DOHH2 (cell line): Measurements from ENCODE around the gene CAPZB.

ENCODE experiments used
- H3F3A ChIP-seq: fragments of 200-600 bp; sonication (generic), shearing (Covaris generic); 2 replicates; pipeline ENCODE4 v1.6.0; 2016; ENCODE audit warnings: antibody characterized with exemption, mild to moderate bottlenecking; ENCODE audit not compliant: control insufficient read depth, insufficient read depth
- H3K27ac ChIP-seq: fragments of 200-600 bp; sonication (generic); 2 replicates; pipeline ENCODE4 v1.5.1; 2014; ENCODE audit warnings: low read depth, mild to moderate bottlenecking, low read length, moderate library complexity
- H3K27me3 ChIP-seq: fragments of 200-600 bp; sonication (generic); 2 replicates; pipeline ENCODE4 v1.6.1; 2014; ENCODE audit warnings: mild to moderate bottlenecking, low read length, mixed read lengths; ENCODE audit not compliant: control insufficient read depth
- H3K36me3 ChIP-seq: fragments of 200-600 bp; sonication (generic); 2 replicates; pipeline ENCODE4 v1.6.1; 2014; ENCODE audit warnings: mild to moderate bottlenecking, low read length, moderate library complexity, mixed read lengths; ENCODE audit not compliant: control insufficient read depth
- H3K4me1 ChIP-seq: fragments of 200-600 bp; sonication (generic); 2 replicates; pipeline ENCODE4 v1.6.1; 2014; ENCODE audit warnings: mild to moderate bottlenecking, low read length, mixed read lengths; ENCODE audit not compliant: control insufficient read depth
- H3K4me2 ChIP-seq: fragments of 200-600 bp; sonication (generic); 2 replicates; pipeline ENCODE4 v1.6.0; 2014; ENCODE audit warnings: mild to moderate bottlenecking, low read length, moderate library complexity
- H3K4me3 ChIP-seq: fragments of 200-600 bp; sonication (generic); 2 replicates; pipeline ENCODE4 v1.5.1; 2014; ENCODE audit warnings: mild to moderate bottlenecking, low read length, mixed read lengths
- H3K79me2 ChIP-seq: fragments of 200-600 bp; sonication (generic); 2 replicates; pipeline ENCODE4 v1.6.1; 2014; ENCODE audit warnings: mild to moderate bottlenecking, low read length, mixed read lengths; ENCODE audit not compliant: control insufficient read depth
- H3K9me2 ChIP-seq: fragments of 200-600 bp; sonication (generic); replicated peaks from 2 replicates; pipeline ENCODE4 v1.6.1; 2014; ENCODE audit warnings: mild to moderate bottlenecking, low read length, mixed read lengths; ENCODE audit not compliant: control insufficient read depth
- H3K9me3 ChIP-seq: fragments of 200-600 bp; sonication (generic); 2 replicates; pipeline ENCODE4 v1.6.1; 2014; ENCODE audit warnings: antibody characterized with exemption, low read length, mixed read lengths; ENCODE audit not compliant: control insufficient read depth, insufficient read depth
- H4K20me1 ChIP-seq: fragments of 200-600 bp; sonication (generic); 2 replicates; pipeline ENCODE4 v1.6.0; 2014; ENCODE audit warnings: low read depth, mild to moderate bottlenecking, antibody characterized with exemption, low read length, moderate library complexity; ENCODE audit not compliant: control insufficient read depth, insufficient read depth
- EZH2phosphoT487 ChIP-seq: fragments of 200-600 bp; sonication (generic); IDR thresholded peaks from 2 replicates; pipeline ENCODE4 v1.6.1; 2017; ENCODE audit warnings: borderline replicate concordance, mild to moderate bottlenecking, antibody characterized with exemption, low read length, moderate library complexity, mixed read lengths
- TF ChIP-seq, protein P1 (sequence below): fragments of 200-600 bp; sonication (generic); IDR thresholded peaks from one replicate; pipeline ENCODE4 v1.5.1; 2014; ENCODE audit warnings: antibody characterized with exemption, mild to moderate bottlenecking, low read depth, low read length; ENCODE audit not compliant: poor library complexity, severe bottlenecking

CAPZB gene

DNA sequence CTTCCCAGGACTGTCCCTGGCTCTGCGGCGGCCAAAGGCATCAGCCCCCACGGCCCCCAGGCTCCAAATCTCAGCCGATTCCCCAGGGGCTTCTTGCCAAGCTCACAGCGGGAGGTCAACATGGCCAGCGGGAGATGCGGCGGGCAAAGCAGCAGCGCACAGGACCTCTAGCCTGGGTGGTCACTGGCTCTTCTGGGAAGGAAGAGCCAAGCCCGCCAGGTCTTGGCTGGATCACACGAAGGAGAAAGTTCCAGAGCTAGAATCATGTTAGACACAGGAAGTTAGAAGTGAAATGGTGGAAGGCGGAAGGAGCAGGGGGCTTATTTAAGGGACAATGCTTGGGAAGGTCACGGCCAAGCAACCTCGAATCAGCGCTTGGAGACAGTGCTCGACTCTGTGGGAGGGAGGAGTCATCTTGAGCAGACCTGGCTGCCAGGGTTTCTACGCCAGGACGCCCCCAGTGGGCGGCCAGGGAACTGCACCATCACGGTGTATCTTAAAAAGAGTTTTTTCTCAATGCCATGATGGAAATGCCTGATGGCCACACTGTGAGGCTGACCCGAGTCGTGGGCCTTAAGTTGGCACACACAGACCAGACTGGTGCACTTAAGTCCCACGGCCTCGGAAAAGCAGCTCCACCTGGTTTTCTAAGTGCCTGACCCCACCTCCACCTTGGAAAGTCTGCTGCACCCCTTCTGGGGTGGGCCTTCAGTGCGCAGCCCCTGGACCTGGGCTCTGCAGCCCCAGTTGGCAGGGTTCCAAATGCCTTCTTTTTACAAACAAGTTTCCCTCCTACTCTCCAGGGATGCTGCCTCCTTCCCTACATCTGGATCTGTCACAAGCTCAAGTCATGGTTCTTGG, 143.9 kb downstream of the CAPZB start:
- H3K36me3 ChIP-seq, result peaks cover 14% of the 10 kb centered on the region
- peak overlapping the region; percentile 46 for H3K4me2 ChIP-seq
- no peak overlapping the region for H3K27ac ChIP-seq

DNA sequence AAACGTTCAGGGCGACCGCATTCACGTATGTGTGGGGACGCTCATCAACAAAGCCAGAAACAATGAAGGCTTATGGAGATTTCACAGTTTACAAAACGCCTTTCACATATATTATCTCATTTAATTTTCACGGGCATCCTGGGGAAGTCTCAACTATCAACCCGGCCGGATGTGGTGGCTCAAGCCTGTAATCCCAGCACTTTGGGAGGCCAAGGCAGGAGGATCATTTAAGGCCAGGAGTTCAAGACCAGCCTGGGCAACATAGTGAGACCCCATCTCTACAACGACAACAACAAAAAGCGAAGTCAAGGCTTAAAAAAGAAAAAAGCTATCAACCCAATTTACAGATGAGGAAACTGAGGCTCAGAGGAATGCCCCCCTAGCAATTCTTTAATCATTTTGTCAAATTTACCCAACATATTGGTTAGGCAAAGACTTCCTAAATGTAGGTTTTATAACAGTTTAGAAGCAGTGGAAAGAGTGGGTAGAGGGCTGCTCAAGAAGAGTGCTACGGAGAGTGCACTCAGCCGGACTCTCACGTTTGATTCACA, 144.9 kb downstream of the CAPZB start:
- H3F3A ChIP-seq, result no peaks in the 10 kb centered on the region
- H3K36me3 ChIP-seq, result peaks cover 14% of the 10 kb centered on the region
- no peaks in the 10 kb centered on the region for H3K27me3 ChIP-seq
- H3K79me2 ChIP-seq, result no peaks in the 10 kb centered on the region; the same call in 1 of the 2 replicates
- no peak overlapping the region for H3K4me2 ChIP-seq
- H3K4me3 ChIP-seq, result no peak overlapping the region
- peaks cover 10% of the 10 kb centered on the region for H3K4me1 ChIP-seq
- no peaks in the 10 kb centered on the region for H3K9me3 ChIP-seq
- H3K9me2 ChIP-seq, result no peaks in the 10 kb centered on the region
- TF ChIP-seq, protein P1, sequence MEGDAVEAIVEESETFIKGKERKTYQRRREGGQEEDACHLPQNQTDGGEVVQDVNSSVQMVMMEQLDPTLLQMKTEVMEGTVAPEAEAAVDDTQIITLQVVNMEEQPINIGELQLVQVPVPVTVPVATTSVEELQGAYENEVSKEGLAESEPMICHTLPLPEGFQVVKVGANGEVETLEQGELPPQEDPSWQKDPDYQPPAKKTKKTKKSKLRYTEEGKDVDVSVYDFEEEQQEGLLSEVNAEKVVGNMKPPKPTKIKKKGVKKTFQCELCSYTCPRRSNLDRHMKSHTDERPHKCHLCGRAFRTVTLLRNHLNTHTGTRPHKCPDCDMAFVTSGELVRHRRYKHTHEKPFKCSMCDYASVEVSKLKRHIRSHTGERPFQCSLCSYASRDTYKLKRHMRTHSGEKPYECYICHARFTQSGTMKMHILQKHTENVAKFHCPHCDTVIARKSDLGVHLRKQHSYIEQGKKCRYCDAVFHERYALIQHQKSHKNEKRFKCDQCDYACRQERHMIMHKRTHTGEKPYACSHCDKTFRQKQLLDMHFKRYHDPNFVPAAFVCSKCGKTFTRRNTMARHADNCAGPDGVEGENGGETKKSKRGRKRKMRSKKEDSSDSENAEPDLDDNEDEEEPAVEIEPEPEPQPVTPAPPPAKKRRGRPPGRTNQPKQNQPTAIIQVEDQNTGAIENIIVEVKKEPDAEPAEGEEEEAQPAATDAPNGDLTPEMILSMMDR, result no peak
- no peak for TF ChIP-seq EZH2phosphoT487
- H3K27ac ChIP-seq, result no peak overlapping the region
- H4K20me1 ChIP-seq, result peaks cover 4% of the 10 kb centered on the region; the same call in 1 of the 2 replicates

More for the DNA sequence above, 143.9 kb downstream of the CAPZB start:
- Histone ChIP-seq H3K9me3 (no peaks in the 10 kb centered on the region), H4K20me1 (peaks cover 4% of the 10 kb centered on the region; the same call in 1 of the 2 replicates), H3F3A (no peaks in the 10 kb centered on the region), H3K4me1 (peaks cover 10% of the 10 kb centered on the region), H3K27me3 (no peaks in the 10 kb centered on the region), H3K79me2 (no peaks in the 10 kb centered on the region; the same call in 1 of the 2 replicates), H3K9me2 (no peaks in the 10 kb centered on the region), H3K4me3 (peak overlapping the region; percentile 26; the same call in 1 of the 2 replicates)
- no peak for TF ChIP-seq EZH2phosphoT487
- TF ChIP-seq, protein P1, result peak; percentile 93

DNA sequence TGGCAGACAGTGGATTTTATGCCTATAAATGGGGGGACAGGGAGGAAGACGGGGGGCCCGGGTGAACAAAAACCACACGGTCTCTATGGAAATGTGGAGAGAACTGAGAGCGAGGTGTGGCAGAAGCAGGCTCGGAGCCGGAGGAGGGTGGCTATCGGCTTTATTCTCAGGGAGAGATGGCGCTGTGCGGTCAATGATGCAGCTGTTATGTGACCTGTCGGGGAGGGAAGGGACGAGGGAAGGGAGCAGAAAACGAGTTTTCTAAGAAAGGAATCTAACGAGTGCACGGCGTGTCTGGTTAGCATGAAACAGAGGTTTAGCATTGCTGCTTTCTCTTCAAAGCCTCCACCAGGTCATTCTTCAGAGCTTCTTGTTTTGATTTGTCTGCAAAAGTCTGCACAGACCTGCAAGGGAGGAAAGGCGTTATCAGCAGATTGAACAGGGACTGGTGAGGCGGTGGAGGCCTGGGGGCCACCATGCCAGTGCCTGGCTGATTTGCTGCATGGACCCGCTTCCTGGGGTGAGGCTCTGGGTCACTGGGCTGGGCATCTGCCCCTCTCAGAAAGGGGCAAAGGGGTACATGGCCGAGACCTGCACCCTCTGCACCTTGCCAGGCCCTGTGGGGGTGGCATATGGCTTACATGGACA, 146.0 kb downstream of the CAPZB start:
- no peaks in the 10 kb centered on the region for H3K9me2 ChIP-seq
- H3K27me3 ChIP-seq, result no peaks in the 10 kb centered on the region
- no peak overlapping the region for H3K27ac ChIP-seq
- no peaks in the 10 kb centered on the region for H3F3A ChIP-seq
- peaks cover 4% of the 10 kb centered on the region; the same call in 1 of the 2 replicates for H4K20me1 ChIP-seq
- no peak overlapping the region for H3K4me2 ChIP-seq
- H3K9me3 ChIP-seq, result no peaks in the 10 kb centered on the region
- no peaks in the 10 kb centered on the region; the same call in 1 of the 2 replicates for H3K79me2 ChIP-seq
- H3K36me3 ChIP-seq, result peaks cover 11% of the 10 kb centered on the region
- H3K4me1 ChIP-seq, result peaks cover 10% of the 10 kb centered on the region
- no peak overlapping the region for H3K4me3 ChIP-seq
- TF ChIP-seq EZH2phosphoT487, result no peak
- TF ChIP-seq, protein P1, result no peak
